ENCODE data around the gene NCOA3. TPM values are rescaled to one million over a fixed set of nuclear protein-coding genes. Genes with fewer than 3 reads are reported as not detected.

Gene NCOA3
- total RNA-seq, 1 experiment from 2014 or later = 23.3 TPM

GRCh38 chr20:47531458-47531857 is 29.8 kb downstream of the NCOA3 start:
- Histone ChIP-seq H3K23me2 (ENCODE audit: insufficient read length, low read depth, low read length, poor library complexity, severe bottlenecking) (no peaks in the 10 kb centered on the region), H3K9ac (ENCODE audit: extremely low read depth, insufficient read length, low read length) (no peak overlapping the region), H4K5ac (ENCODE audit: insufficient read length, low read depth, low read length) (no peak overlapping the region), H3K4me2 (ENCODE audit: insufficient read depth, insufficient read length, low read length) (no peak overlapping the region), H3K9me3 (ENCODE audit: control insufficient read depth, low read depth, low read length) (no peaks in the 10 kb centered on the region), H2BK120ac (ENCODE audit: low read depth, low read length, poor library complexity, severe bottlenecking) (no peak overlapping the region), H2AK5ac (ENCODE audit: insufficient read length, low read length) (no peak overlapping the region), H2BK5ac (ENCODE audit: insufficient read length, low read length) (no peak overlapping the region), H3K27ac (ENCODE audit: insufficient read length, low read depth, low read length) (no peak overlapping the region), H3K4me1 (ENCODE audit: insufficient read depth, low read length) (no peaks in the 10 kb centered on the region), H2BK15ac (ENCODE audit: low read depth, low read length) (no peak overlapping the region), H3K18ac (ENCODE audit: insufficient read length, low read depth, low read length) (no peak overlapping the region), H2BK12ac (ENCODE audit: insufficient read length, low read depth, low read length) (no peak overlapping the region), H3K14ac (ENCODE audit: insufficient read depth, low read length) (no peak overlapping the region), H3T11ph (ENCODE audit: low read length) (no peak overlapping the region), H2BK20ac (ENCODE audit: low read depth, low read length, poor library complexity, severe bottlenecking) (no peak overlapping the region), H4K8ac (replicated peaks; ENCODE audit: insufficient read length, low read depth, low read length) (no peak overlapping the region), H3K79me1 (ENCODE audit: insufficient read depth, low read depth, low read length, poor library complexity, severe bottlenecking) (peaks cover 3% of the 10 kb centered on the region), H3K56ac (ENCODE audit: insufficient read length, low read depth, low read length) (no peak overlapping the region), H3K4ac (ENCODE audit: low read depth, low read length) (no peak overlapping the region), H3K79me2 (ENCODE audit: insufficient read depth, low read length) (peaks cover 10% of the 10 kb centered on the region; the same call in 1 of the 2 replicates), H3K27me3 (ENCODE audit: insufficient read depth, low read length) (no peaks in the 10 kb centered on the region), H2AFZ (ENCODE audit: low read length) (no peak overlapping the region), H4K91ac (ENCODE audit: insufficient read length, low read depth, low read length) (no peak overlapping the region), H4K20me1 (ENCODE audit: control insufficient read depth, insufficient read depth, insufficient read length) (no peaks in the 10 kb centered on the region), H3K23ac (ENCODE audit: insufficient read length, low read depth, low read length) (no peak overlapping the region)
- H3K36me3 Mint-ChIP-seq (ENCODE audit: insufficient read depth in 1 of 3, low read depth in 3 of 3) = peaks cover 7 to 15% (median 8%) of the 10 kb centered on the region in 3 experiments
- TF ChIP-seq CTCF (conservative IDR thresholded peaks at IDR 0.05) = no peak
- no CpG with 5 or more reads among the region's 1 CpG for WGBS (ENCODE audit: extremely low coverage, insufficient read length, low lambda C conversion rate)
- H3K4me3 Mint-ChIP-seq = no peak overlapping the region
- no peaks in the 10 kb centered on the region for H3K27me3 Mint-ChIP-seq (ENCODE audit: low read depth)
- peaks cover 7 to 10% of the 10 kb centered on the region in 2 experiments for H3K9me3 Mint-ChIP-seq
- peaks cover 7 to 14% of the 10 kb centered on the region in 2 experiments; a peak in 3 of 4 replicates for H3K4me1 Mint-ChIP-seq
- DNase-seq = no peak
- H3K27ac Mint-ChIP-seq = peak overlapping the region in 2 of 3 experiments; percentile 6 to 69; a peak in 2 of 7 replicates

Data from H9 (cell line).